Measurements from ENCODE around the gene ZNF454.

DNA sequence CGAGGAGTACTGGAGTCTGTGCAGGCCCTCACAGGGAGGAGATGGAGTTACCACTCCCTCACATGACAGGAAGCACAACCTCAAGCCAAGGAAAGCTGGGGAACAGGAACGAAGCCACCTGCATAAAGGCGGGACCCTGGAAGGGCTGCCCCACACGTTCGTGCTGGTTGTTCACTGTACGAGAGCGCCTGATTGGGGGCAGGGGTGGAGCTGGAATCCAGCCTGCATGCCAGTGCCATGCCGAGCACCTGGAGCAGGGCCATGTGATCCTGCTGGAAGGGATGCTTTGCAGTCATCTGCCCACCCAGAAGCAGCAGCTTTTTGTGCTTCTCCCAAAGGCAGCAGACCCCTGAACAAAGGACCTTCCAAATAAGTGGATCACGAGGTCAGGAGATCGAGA lies 42.7 kb downstream of the ZNF454 start:
- TF ChIP-seq, protein P1, sequence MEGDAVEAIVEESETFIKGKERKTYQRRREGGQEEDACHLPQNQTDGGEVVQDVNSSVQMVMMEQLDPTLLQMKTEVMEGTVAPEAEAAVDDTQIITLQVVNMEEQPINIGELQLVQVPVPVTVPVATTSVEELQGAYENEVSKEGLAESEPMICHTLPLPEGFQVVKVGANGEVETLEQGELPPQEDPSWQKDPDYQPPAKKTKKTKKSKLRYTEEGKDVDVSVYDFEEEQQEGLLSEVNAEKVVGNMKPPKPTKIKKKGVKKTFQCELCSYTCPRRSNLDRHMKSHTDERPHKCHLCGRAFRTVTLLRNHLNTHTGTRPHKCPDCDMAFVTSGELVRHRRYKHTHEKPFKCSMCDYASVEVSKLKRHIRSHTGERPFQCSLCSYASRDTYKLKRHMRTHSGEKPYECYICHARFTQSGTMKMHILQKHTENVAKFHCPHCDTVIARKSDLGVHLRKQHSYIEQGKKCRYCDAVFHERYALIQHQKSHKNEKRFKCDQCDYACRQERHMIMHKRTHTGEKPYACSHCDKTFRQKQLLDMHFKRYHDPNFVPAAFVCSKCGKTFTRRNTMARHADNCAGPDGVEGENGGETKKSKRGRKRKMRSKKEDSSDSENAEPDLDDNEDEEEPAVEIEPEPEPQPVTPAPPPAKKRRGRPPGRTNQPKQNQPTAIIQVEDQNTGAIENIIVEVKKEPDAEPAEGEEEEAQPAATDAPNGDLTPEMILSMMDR (IDR thresholded peaks at IDR 0.05) = no peak
- no peak for TF ChIP-seq POLR2A (IDR thresholded peaks at IDR 0.05)

Measured in lower leg skin (tissue), 3 donors.